BE2C (cell line): ENCODE data around the gene GBE1.

Experiments used
- DNase-seq: peaks from one replicate; pipeline ENCODE4 v3.0.0-alpha.2; 2020
- H3K27me3 ChIP-seq: fragments of 250-450 bp; sonication (Bioruptor Pico); 2 replicates; pipeline ENCODE4 v1.5.1; 2020; ENCODE audit warnings: mild to moderate bottlenecking
- H3K36me3 ChIP-seq: fragments of 250-450 bp; sonication (Bioruptor Pico); 2 replicates; pipeline ENCODE4 v1.5.1; 2020; ENCODE audit warnings: mild to moderate bottlenecking
- H3K4me1 ChIP-seq: fragments of 250-450 bp; sonication (Bioruptor Pico); 2 replicates; pipeline ENCODE4 v1.5.1; 2020
- H3K4me3 ChIP-seq: 2 replicates; pipeline ENCODE4 v1.5.1; 2011; ENCODE audit warnings: low read depth, low read length
- H3K9me3 ChIP-seq: fragments of 250-450 bp; sonication (Bioruptor Pico); 2 replicates; pipeline ENCODE4 v1.5.1; 2020
- CTCF ChIP-seq: IDR thresholded peaks from 2 replicates; pipeline ENCODE4 v1.5.1; 2012; ENCODE audit warnings: mild to moderate bottlenecking, low read depth, low read length

GBE1 gene

GRCh38 chr3:81472600-81473362 lies 288.7 kb downstream of the GBE1 start:
- Histone ChIP-seq H3K4me3 (no peak overlapping the region), H3K36me3 (no peaks in the 10 kb centered on the region), H3K9me3 (no peaks in the 10 kb centered on the region), H3K4me1 (no peaks in the 10 kb centered on the region), H3K27me3 (no peaks in the 10 kb centered on the region)
- no peak for TF ChIP-seq CTCF
- no peak for DNase-seq

- H3K27me3 ChIP-seq = no peaks in the 10 kb centered on the region
- no peak for TF ChIP-seq CTCF
- H3K9me3 ChIP-seq = no peaks in the 10 kb centered on the region
- no peaks in the 10 kb centered on the region for H3K4me1 ChIP-seq
- no peak overlapping the region for H3K4me3 ChIP-seq
- no peak for DNase-seq
- no peaks in the 10 kb centered on the region for H3K36me3 ChIP-seq
Observed at GRCh38 chr3:81470524-81471278, 290.7 kb downstream of the GBE1 start.

- H3K4me1 ChIP-seq = no peaks in the 10 kb centered on the region; the same call in none of the 2 replicates
- no peaks in the 10 kb centered on the region for H3K27me3 ChIP-seq
- no peak overlapping the region for H3K4me3 ChIP-seq
- H3K36me3 ChIP-seq = no peaks in the 10 kb centered on the region
- DNase-seq = no peak
- H3K9me3 ChIP-seq = no peaks in the 10 kb centered on the region
- no peak for TF ChIP-seq CTCF
Observed at GRCh38 chr3:81468391-81468790, 293.1 kb downstream of the GBE1 start.

- Histone ChIP-seq H3K4me3 (no peak overlapping the region), H3K4me1 (no peaks in the 10 kb centered on the region; the same call in none of the 2 replicates), H3K9me3 (no peaks in the 10 kb centered on the region), H3K27me3 (no peaks in the 10 kb centered on the region), H3K36me3 (no peaks in the 10 kb centered on the region)
- no peak for DNase-seq
- no peak for TF ChIP-seq CTCF
Observed at GRCh38 chr3:81466201-81466560, 295.3 kb downstream of the GBE1 start.

- Histone ChIP-seq H3K36me3 (no peaks in the 10 kb centered on the region), H3K4me1 (no peaks in the 10 kb centered on the region; the same call in none of the 2 replicates), H3K9me3 (no peaks in the 10 kb centered on the region), H3K4me3 (no peak overlapping the region), H3K27me3 (no peaks in the 10 kb centered on the region)
- DNase-seq = no peak
- no peak for TF ChIP-seq CTCF
Observed at GRCh38 chr3:81465510-81466200, 295.8 kb downstream of the GBE1 start.
